ENCODE measurements around the gene PSMA4. TPM values are rescaled to one million over a fixed set of nuclear protein-coding genes. Genes with fewer than 3 reads are reported as not detected.

Gene PSMA4
- total and polyA plus RNA-seq, 11 donors = 97.2 to 228 (median 117) TPM

DNA sequence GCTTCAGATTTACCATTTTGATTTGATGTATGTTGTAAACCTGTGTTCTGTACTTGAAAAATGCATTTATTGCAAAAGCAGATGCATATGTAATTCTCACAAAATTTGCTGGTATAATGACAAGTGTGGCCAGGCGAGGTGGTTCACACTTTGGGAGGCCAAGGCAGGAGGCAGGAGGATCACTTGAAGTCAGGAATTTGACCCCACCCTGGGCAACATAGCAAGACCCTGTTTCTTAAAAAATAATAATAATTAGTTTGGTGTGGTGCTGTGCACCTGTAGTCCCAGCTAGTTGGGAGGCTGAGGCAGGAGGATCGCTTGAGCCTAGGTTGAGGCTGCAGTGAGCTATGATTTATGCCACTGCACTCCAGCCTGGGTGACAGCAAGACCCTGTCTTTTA, 37.6 kb upstream of the PSMA4 start:
- Histone ChIP-seq H3K36me3 (peaks cover 0 to 45% (median 37%) of the 10 kb centered on the region in 9 donors), H3K27ac (no peak overlapping the region), H3K4me3 (no peak overlapping the region), H3K9me3 (peaks cover 0 to 4% (median 0%) of the 10 kb centered on the region in 12 donors), H3K27me3 (peaks cover 0 to 4% (median 0%) of the 10 kb centered on the region in 9 donors), H3K4me1 (peaks cover 0 to 6% (median under 1%) of the 10 kb centered on the region in 12 donors)
- WGBS, 4 donors = 93 to 99% (median 97%) methylated on average over 2 of the region's 2 CpGs
- intact Hi-C loops (cut with DNase I) = no loop called here
- DNase-seq (no peak), ATAC-seq (no peak)
- no peak for TF ChIP-seq POLR2A (IDR thresholded peaks at IDR 0.05)
- TF ChIP-seq, protein P1, sequence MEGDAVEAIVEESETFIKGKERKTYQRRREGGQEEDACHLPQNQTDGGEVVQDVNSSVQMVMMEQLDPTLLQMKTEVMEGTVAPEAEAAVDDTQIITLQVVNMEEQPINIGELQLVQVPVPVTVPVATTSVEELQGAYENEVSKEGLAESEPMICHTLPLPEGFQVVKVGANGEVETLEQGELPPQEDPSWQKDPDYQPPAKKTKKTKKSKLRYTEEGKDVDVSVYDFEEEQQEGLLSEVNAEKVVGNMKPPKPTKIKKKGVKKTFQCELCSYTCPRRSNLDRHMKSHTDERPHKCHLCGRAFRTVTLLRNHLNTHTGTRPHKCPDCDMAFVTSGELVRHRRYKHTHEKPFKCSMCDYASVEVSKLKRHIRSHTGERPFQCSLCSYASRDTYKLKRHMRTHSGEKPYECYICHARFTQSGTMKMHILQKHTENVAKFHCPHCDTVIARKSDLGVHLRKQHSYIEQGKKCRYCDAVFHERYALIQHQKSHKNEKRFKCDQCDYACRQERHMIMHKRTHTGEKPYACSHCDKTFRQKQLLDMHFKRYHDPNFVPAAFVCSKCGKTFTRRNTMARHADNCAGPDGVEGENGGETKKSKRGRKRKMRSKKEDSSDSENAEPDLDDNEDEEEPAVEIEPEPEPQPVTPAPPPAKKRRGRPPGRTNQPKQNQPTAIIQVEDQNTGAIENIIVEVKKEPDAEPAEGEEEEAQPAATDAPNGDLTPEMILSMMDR (IDR thresholded peaks at IDR 0.05) = no peak

DNA sequence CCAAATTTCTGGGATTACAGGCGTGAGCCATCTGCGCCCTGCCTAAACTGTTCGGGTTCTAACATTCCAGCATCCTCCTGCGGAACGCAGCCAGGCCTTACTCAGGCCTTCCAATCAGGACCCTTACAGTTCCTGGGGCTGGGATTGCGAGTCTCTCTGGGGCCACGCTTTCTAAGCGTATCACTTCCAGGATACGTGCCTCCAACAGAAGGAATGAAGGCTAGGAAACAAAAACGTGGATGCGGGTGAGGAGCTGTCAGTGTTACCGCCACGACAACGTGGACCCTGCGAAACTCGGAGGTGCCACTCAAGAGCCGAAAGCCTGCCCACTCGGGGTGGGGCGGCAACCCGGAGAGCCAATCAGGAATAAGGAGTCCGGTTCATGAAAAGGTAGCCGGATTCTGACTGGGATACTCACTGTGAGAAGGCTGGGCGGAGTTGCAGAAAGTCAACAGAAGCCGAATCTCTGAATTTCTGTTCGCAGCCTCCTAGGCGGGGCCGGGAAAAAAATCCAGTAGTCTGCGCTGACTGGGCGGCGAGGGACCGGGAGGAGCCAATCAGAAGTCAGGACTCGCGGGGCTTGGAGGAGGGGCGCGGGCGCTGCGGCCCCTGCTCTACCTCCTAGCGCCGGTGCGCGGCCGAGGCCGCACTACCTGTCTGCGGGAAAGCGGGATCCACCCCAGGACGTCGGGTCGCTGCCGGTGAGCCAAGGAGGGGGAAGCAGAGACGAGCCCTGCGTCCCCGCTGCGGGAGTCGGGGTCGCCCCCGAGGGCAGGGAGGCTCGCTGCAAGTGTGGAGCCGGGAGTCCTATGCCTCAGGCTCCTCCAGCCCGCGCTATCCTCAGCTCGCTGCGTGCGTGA, 33.0 kb upstream of the PSMA4 start, which contains the start of gene HYKK:
Gene HYKK, plus strand, starts transcription at position 607 of the 860 bp plus-strand sequence. CDS start 5,512 bp downstream, outside the sequence.
- Histone ChIP-seq H3K4me1 (peaks cover 0 to 16% (median 7%) of the 10 kb centered on the region in 12 donors), H3K9me3 (no peaks in the 10 kb centered on the region), H3K27me3 (peaks cover 0 to 9% (median 0%) of the 10 kb centered on the region in 9 donors), H3K4me3 (peak within 1 kb of the TSS; percentile 64 to 95 (median 84)), H3K36me3 (no peaks in the 10 kb centered on the region), H3K27ac (peak within 1 kb of the TSS in 10 of 12 donors; percentile 7 to 76 (median 67))
- TF ChIP-seq, protein P1 (IDR thresholded peaks at IDR 0.05) = peak in 4 of 12 donors; percentile 11 to 22 (median 20)
- peak in 1 of 2 donors; percentile 45 for TF ChIP-seq POLR2A (IDR thresholded peaks at IDR 0.05)
- 1 to 3% (median 1%) methylated on average over 37 to 63 of the region's 63 CpGs for WGBS, 4 donors
- peak; percentile 97 to 98 (median 98) for ATAC-seq
- peak; percentile 91 to 93 (median 91) for DNase-seq
- intact Hi-C loops (cut with DNase I) = loop anchor here in 1 of 10 donors (1.0 kb wide), 1 partner anchor 33 kb away; the partner anchor contains the start of gene PSMA4

DNA sequence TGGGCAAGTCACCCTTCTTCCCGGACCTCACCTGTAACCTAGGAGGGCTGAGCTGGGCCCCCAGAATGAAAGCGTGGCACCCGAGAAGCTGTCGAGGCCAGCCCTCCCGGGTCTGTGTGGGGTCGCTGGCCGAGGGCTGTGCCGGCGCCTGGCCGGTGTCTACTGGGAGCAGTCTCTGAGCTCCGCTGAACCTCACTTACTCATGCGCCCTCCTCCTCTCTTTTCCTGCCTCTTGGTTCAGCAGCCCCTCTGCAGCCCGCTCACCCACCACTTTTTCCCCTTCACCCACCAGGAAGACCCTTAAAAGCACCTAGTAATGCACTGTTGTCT, 32.4 kb upstream of the PSMA4 start:
- 0 to 2% (median 2%) methylated on average over 12 to 13 of the region's 13 CpGs for WGBS, 4 donors
- peak overlapping the region; percentile 64 to 95 (median 84) for H3K4me3 ChIP-seq
- peaks cover 0 to 9% (median 0%) of the 10 kb centered on the region in 9 donors for H3K27me3 ChIP-seq
- H3K27ac ChIP-seq = peak overlapping the region in 9 of 12 donors; percentile 7 to 76 (median 67)
- H3K9me3 ChIP-seq = no peaks in the 10 kb centered on the region
- intact Hi-C loops (cut with DNase I) = loop anchor here in 1 of 10 donors (1.0 kb wide), 1 partner anchor 33 kb away; the partner anchor contains the start of gene PSMA4
- TF ChIP-seq POLR2A (IDR thresholded peaks at IDR 0.05) = no peak
- TF ChIP-seq, protein P1 (IDR thresholded peaks at IDR 0.05) = peak in 1 of 12 donors; percentile 1
- ATAC-seq (peak in 3 of 4 donors; percentile 1 to 34 (median 22)), DNase-seq (peak in 1 of 5 donors; percentile 12)
- H3K4me1 ChIP-seq = peaks cover 0 to 16% (median 7%) of the 10 kb centered on the region in 12 donors
- no peaks in the 10 kb centered on the region for H3K36me3 ChIP-seq

DNA sequence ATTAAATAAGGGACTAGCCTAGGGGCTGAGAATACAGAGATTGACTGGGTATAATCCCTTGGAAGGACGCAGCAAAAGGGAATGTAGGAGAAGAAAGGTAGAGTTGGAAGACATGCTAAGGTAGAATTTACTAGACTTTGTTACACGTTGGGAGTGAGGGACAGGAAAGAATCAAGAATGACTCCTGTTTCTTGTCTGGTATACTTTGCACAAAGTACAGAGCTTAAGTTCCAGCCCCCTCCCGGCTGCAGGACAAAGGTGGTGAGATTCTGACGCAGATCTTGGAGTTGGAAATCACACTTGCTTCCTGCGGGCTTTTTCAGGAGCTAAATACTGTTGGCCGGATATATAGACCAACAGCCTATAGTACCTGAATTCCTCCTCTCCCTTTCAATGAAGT, 32.0 kb upstream of the PSMA4 start:
- 35 to 55% (median 39%) methylated on average over 6 of the region's 6 CpGs for WGBS, 4 donors
- Histone ChIP-seq H3K27ac (no peak overlapping the region), H3K4me1 (peaks cover 0 to 16% (median 7%) of the 10 kb centered on the region in 12 donors), H3K9me3 (no peaks in the 10 kb centered on the region), H3K36me3 (peaks cover 0 to 2% (median 0%) of the 10 kb centered on the region in 9 donors), H3K27me3 (peaks cover 0 to 9% (median 0%) of the 10 kb centered on the region in 9 donors), H3K4me3 (peak overlapping the region in 11 of 12 donors; percentile 64 to 95 (median 84))
- no peak for DNase-seq
- intact Hi-C loops (cut with DNase I) = no loop called here
- TF ChIP-seq, protein P1 (IDR thresholded peaks at IDR 0.05) = no peak
- no peak for TF ChIP-seq POLR2A (IDR thresholded peaks at IDR 0.05)
- no peak for ATAC-seq

Data from heart left ventricle (tissue), 16 donors.